ENCODE results near the gene GOSR2.

GOSR2 gene

DNA sequence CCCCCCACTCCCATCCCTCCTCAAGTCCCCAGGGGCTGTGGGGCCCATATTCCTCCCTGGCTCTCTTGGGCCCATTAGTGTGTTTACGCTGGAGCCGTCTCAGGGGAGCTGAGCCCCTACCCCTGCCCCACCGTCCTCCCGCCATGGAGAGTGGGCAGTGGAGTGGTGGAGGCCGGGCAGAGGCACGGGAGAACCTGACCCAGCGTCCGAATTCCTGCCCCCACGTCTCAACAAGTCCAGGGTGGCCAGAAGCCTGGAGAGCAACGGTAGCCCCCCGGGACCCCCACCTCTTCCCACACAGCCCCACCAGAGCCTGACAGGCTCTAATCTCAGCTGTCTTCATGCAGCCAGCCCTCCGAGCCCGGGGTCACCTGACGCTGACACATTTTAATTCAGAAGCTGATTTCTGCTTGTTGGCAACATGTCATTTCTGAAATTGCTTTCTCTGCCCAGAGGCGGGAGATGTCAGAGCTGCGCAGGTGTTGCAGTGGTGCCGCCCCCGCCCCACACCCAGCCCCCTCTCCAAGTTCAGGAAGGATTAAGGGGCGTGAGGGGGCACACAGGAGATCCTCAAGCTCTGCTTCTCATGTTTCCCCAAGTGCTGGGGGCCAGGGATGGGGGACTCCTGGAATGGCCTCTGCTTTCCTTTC is 39.0 kb upstream of the GOSR2 start:
- TF ChIP-seq, protein P1, sequence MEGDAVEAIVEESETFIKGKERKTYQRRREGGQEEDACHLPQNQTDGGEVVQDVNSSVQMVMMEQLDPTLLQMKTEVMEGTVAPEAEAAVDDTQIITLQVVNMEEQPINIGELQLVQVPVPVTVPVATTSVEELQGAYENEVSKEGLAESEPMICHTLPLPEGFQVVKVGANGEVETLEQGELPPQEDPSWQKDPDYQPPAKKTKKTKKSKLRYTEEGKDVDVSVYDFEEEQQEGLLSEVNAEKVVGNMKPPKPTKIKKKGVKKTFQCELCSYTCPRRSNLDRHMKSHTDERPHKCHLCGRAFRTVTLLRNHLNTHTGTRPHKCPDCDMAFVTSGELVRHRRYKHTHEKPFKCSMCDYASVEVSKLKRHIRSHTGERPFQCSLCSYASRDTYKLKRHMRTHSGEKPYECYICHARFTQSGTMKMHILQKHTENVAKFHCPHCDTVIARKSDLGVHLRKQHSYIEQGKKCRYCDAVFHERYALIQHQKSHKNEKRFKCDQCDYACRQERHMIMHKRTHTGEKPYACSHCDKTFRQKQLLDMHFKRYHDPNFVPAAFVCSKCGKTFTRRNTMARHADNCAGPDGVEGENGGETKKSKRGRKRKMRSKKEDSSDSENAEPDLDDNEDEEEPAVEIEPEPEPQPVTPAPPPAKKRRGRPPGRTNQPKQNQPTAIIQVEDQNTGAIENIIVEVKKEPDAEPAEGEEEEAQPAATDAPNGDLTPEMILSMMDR (IDR thresholded peaks at IDR 0.05; ENCODE audit: insufficient read depth, low read length, missing control alignments): no peak
- ChIA-PET POLR2A (no interaction called here), CTCF (interaction anchor here (0.7 to 1.2 kb wide), 3 partner anchors 43 to 165 kb away, joined by 3 read pairs; no protein-coding TSS in a partner anchor)
- no peak overlapping the region for H3K4me3 ChIP-seq (ENCODE audit: low read depth, low read length)
- DNase-seq (ENCODE audit: low read depth, low spot score): no peak

DNA sequence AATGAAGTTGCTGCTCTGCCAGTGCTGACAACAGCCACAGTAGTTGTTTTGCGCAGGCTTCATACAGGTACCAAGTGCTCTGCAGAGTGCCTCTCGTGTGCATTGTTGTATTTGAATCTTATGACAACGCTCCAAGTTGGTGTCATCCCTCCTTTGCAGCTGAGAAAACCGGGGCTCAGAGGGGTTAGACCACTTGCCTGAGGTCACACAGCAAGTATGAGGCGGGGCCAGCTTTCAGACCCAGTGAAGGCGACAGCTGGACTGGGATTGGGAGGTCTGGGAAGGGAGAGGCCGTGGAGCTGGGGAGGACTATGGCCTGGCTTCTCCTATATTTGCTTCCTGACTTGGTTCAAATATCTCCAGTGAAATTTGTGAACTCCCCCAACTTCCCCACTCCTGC is 38.4 kb upstream of the GOSR2 start:
- TF ChIP-seq, protein P1 (IDR thresholded peaks at IDR 0.05; ENCODE audit: insufficient read depth, low read length, missing control alignments): no peak
- CTCF ChIA-PET: interaction anchor here (1.0 to 1.2 kb wide), 2 partner anchors 49 to 166 kb away, joined by 3 to 4 read pairs; no protein-coding TSS in a partner anchor
- no peak for DNase-seq (ENCODE audit: low read depth, low spot score)
- H3K4me3 ChIP-seq (ENCODE audit: low read depth, low read length): no peak overlapping the region
- POLR2A ChIA-PET: no interaction called here

DNA sequence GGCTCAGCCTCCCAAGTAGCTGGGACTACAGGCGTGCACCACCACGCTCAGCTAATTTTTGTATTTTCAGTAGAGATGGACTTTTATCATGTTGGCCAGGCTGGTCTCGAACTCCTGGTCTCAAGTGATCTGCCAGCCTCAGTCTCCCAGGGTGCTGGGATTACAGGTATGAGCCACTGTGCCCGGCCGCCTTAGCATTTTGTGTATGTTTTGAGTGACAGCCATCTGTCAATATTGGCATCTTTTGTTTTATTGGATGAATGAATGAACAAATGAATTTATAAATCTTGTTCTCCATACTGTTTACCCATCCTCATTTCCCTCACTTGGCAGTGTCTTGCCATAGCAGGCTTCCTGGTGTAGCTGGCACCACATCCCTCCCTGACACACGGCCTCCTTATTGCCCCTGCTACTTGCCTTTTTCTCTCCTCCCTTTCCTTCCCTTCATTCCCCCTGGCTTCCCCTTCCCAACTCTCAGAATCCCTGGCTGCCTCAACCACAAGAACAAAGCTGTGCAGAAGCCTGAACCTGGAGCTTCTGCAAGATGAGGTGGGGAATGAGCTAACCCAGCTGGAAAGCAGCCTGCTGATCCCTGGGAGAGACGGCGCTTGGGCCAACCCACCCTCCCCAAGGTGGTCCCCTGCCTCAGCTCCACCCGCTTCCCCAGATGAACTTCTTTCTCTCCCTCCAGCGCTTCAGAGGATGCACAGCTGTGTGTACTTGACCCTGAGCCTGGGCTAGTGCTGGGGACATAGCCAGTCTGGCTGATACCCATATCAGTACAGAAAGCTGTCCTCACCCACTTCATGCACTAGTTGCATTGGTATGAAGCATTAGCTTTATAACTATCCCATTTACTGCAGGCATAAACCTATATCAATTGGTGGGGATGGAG is 37.3 kb upstream of the GOSR2 start:
- H3K4me3 ChIP-seq (ENCODE audit: low read depth, low read length): no peak overlapping the region
- TF ChIP-seq, protein P1 (IDR thresholded peaks at IDR 0.05; ENCODE audit: insufficient read depth, low read length, missing control alignments): no peak
- CTCF ChIA-PET: interaction anchor here (1.0 to 1.8 kb wide), 2 partner anchors 9 to 50 kb away, joined by 4 to 6 read pairs; no protein-coding TSS in a partner anchor
- no peak for DNase-seq (ENCODE audit: low read depth, low spot score)
- POLR2A ChIA-PET: no interaction called here

DNA sequence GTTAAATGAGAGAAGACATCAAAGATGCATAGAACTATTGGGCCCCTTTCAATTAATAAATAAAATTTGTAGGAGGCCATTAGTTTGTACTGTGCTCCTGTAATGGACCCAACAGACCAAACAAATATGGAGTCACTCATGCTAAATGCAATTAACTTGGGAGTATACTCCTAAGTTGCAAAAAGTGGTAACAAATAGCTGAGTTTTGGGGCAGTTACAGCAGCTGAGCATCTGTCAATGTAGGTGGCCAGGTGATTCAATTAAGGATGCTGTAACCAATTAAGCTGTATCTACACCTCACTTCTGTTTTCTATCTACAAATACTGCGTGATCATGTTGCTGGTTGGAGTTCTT is 36.7 kb upstream of the GOSR2 start:
- no peak for DNase-seq (ENCODE audit: low read depth, low spot score)
- TF ChIP-seq, protein P1 (IDR thresholded peaks at IDR 0.05; ENCODE audit: insufficient read depth, low read length, missing control alignments): no peak
- ChIA-PET POLR2A (no interaction called here), CTCF (interaction anchor here (1.8 kb wide), 1 partner anchor 10 kb away, joined by 6 read pairs; no protein-coding TSS in a partner anchor)
- no peak overlapping the region for H3K4me3 ChIP-seq (ENCODE audit: low read depth, low read length)

DNA sequence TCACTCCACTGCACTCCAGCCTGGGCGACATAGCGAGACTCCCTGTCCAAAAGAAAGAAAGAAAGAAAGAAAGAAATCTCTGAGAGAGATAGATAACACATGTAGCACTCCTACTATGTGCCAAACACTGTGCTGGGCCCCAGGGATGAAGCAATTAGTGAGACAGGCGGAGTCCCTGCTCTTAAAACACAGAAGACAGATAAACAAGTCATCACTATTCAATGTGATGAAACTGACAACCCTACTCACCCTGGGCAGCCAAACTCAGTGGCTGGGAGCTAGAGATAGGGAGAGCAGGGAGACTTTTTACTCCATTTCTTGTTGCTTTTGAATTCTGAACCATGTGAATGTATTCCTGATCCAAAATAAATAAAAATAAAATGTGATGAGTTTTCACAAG is 35.2 kb upstream of the GOSR2 start:
- ChIA-PET POLR2A (no interaction called here), CTCF (interaction anchor here (1.0 kb wide), 1 partner anchor 45 kb away, joined by 3 read pairs; no protein-coding TSS in a partner anchor)
- TF ChIP-seq, protein P1 (IDR thresholded peaks at IDR 0.05; ENCODE audit: insufficient read depth, low read length, missing control alignments): no peak
- no peak for DNase-seq (ENCODE audit: low read depth, low spot score)
- no peak overlapping the region for H3K4me3 ChIP-seq (ENCODE audit: low read depth, low read length)

DNA sequence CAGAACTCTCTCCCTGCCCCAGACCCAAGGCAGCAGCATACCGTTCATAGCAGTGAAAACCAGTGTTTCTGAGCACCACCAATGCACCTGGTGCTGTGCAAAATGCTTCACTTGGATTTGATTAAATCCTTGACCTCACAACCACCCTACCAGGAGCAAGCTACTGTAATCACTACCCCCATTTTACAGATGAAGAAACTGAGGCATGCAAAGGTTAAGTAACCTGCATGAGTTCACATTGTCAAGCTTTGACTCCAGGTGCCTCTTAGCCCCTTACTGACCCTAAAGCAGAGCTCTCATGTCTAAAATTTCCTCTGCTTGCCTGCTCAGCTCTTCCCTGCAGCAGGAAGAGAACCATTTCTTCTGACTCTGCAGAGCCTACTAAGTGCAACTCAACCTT is 34.2 kb upstream of the GOSR2 start:
- no peak for DNase-seq (ENCODE audit: low read depth, low spot score)
- TF ChIP-seq, protein P1 (IDR thresholded peaks at IDR 0.05; ENCODE audit: insufficient read depth, low read length, missing control alignments): no peak
- CTCF ChIA-PET: interaction anchor here (0.6 to 0.8 kb wide), 2 partner anchors 20 to 52 kb away, joined by 3 read pairs; no protein-coding TSS in a partner anchor
- POLR2A ChIA-PET: no interaction called here
- H3K4me3 ChIP-seq (ENCODE audit: low read depth, low read length): no peak overlapping the region
